Umbilical cord (tissue), 2 donors: ENCODE measurements around the gene ADRA1B. TPM values are rescaled to one million over a fixed set of nuclear protein-coding genes. Genes with fewer than 3 reads are reported as not detected.
A peak's percentile ranks its signal among the peaks of the same experiment; 100 is the strongest.

ENCODE experiments used
- DNase-seq: peaks from one replicate; pipeline ENCODE4 v3.0.0-alpha.2; 2015; ENCODE audit warnings: low spot score
- total RNA-seq: library from RNA; depleted of rRNA; stranded (reverse); fragments of >200 nt; gene quantifications from one replicate; pipeline ENCODE4 v1.2.3, GENCODE V29; 2014; ENCODE audit warnings: low replicate concordance; ENCODE audit not compliant: insufficient read depth

The ADRA1B gene
- total RNA-seq, 1 donor from 2014 or later, result 0.48 TPM

DNA sequence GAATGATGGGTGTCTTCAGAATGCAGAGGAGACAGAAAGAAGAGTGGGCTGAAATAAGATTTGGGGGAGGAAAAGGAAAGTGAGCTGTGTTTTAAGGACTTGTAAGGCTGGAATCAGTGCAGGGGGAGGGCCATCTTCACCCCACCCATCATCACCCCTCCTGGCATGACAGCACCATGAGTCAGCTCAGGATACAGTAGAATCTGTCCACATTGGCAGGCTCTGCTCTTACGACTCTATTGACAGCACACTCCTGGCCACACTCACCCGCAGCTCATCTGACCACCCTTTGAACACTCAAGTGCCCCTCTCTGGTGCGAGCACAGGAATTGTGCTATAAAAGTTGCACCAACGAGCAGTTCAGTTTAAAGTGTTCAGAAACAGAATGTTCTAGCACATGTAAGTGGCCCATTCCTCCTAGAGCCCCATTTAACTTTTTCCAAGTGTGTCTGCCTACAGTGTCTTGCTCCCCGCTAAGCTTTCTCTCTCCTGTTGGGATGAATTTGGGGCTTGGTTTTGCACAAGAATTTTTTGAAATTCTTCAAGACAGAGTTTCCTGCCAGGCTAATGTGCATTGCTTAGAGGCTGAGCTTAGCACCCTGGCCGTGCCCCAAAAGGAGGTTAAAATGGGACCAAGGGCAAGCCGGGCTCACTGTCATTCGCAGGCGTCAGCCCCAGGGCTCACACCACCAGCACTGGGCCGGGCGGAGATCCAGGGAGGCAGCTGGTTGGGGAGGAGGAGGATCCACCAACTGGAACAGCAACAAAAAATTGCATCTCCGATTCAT lies 12.0 kb downstream of the ADRA1B start:
- DNase-seq, result peak; percentile 73

- no peak for DNase-seq
Observed at GRCh38 chr5:159929176-159929575, 12.9 kb downstream of the ADRA1B start.

GRCh38 chr5:159933531-159934485 lies 17.5 kb downstream of the ADRA1B start:
- DNase-seq, result no peak

GRCh38 chr5:159935946-159936345 lies 19.7 kb downstream of the ADRA1B start:
- no peak for DNase-seq

GRCh38 chr5:159936686-159937329 lies 20.5 kb downstream of the ADRA1B start:
- DNase-seq, result no peak

DNA sequence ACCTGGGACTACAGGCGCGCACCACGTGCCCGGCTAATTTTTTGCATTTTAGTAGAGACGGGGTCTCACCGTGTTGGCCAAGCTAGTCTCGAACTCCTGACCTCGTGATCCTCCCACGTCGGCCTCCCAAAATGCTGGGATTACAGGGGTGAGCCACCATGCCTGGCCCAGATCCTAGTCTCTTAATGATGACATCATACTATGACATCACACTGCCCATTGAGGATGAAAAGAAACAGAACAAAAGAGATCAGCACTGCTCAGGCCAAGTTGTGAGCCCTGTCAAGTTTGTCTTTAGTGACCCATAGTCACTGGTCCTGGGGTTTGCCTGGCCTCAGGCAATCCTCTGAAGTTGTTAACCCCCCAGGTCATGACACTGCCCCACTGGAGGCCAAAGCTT lies 21.3 kb downstream of the ADRA1B start:
- DNase-seq, result no peak

- DNase-seq, result no peak
Observed at GRCh38 chr5:159943326-159943725, 27.0 kb downstream of the ADRA1B start.

- DNase-seq, result no peak
Observed at GRCh38 chr5:159944056-159944600, 27.8 kb downstream of the ADRA1B start.

DNA sequence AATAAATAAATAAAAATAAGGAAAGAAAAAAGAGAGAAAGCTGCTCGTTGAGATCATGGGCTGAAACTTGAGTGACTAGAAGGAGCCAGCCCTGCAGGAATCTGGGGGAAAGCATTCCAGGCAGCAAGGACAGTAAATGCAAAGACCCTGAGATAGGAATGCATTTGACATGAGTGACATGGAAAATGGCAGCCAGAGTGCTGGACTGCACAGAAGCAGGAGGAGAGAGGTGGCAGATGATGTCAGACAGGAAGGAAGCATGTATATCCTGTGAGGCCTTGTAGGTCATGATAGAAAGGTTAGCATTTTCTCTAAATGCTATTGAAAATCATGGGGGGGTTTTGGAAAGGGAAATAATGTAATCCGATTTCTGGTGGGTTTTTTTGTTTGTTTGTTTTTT lies 29.1 kb downstream of the ADRA1B start:
- DNase-seq, result no peak

GRCh38 chr5:159947708-159948358 lies 31.6 kb downstream of the ADRA1B start:
- DNase-seq, result no peak

- DNase-seq, result no peak
Observed at GRCh38 chr5:159951387-159951786, 35.1 kb downstream of the ADRA1B start.

GRCh38 chr5:159951834-159952233 lies 35.6 kb downstream of the ADRA1B start:
- peak; percentile 45 for DNase-seq

DNA sequence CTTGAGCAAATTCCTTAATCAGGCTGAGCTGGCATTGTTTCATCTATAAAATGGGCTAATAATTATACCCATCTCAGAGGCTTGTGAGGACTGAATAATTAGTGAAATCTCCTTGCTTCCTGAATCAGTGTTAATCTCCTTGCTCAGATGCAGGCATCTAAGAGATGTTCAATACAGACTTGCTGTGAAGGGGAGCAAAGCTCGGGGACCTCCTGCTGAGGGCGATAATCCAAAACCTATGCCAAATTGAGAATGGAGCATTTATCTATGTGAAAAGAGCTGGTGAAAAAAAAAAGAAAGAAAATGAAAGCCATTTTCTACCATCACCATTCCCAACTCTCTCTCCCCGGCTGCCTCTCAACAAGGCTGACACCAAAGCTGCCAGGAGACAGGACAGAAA lies 37.3 kb downstream of the ADRA1B start:
- DNase-seq, result no peak

- no peak for DNase-seq
Observed at GRCh38 chr5:159955056-159955624, 38.9 kb downstream of the ADRA1B start.

- no peak for DNase-seq
Observed at GRCh38 chr5:159956074-159956473, 39.8 kb downstream of the ADRA1B start.

DNA sequence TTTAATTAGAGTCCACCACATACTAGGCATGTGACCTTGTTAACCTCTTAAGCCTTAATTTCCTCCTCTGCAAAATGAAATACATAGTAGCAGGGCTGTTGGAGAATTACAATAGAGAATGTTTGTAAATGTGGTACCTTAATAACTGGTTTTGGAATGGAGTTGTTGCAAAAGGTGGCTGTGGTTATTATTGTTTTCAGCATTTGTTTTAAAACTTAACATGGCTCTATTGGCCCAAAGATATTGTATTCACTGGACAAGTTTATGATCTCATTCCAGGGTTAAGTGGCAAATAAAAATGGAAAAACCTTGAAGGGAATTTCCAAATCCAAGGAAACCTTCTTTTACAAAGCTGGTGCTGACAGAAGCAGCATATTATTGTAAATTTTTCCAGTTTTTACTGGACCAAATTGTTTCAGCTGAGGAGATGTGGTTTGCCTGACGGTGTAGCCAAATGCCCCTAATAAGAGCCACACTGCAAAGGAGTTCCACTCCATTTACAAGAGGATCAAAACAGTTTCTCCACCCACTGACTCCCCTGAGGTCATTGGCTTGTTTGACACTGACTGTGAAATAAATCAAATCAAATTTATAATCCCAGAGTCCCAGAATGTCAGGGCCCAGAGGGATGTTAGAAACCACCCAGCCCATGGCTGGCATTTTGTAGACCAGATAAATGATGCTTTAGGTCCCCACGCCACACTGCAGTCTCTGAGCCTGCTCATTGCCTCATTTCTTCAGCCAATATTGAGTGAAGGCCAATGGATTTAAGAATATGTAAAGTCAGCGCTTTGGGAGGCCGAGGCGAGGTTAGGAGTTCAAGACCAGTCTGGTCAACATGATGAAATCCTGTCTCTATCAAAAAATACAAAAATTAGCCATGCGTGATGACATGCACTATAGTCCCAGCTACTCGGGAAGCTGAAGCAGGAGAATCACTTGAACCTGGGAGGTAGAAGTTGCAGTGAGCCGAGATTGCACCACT lies 45.2 kb downstream of the ADRA1B start:
- no peak for DNase-seq

GRCh38 chr5:159962214-159962613 lies 45.9 kb downstream of the ADRA1B start:
- DNase-seq, result no peak

DNA sequence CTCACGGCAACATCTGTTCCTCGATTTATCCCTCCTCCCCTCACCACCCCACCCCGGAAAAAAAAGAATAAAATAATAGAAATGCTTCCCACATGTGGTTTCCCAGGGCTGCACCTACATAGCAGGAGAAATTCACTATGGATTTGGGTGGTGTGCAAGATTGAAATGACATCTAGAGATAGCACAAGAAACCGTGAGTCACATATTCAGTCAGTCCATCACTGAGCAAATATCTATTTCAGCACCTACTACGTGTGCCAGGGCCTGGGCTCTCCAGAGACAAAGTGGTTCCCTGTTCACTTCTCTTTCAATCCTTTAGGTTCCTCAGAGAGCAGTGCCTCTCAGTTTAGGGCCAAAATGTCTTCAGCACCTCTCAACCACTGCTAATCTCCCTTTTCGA lies 47.7 kb downstream of the ADRA1B start:
- no peak for DNase-seq

GRCh38 chr5:159965031-159965837 lies 49.0 kb downstream of the ADRA1B start:
- DNase-seq, result peak; percentile 73
